Umbilical cord (tissue), 2 donors: ENCODE measurements around the gene HOXA5. TPM values are rescaled to one million over a fixed set of nuclear protein-coding genes. Genes with fewer than 3 reads are reported as not detected.

Experiments used
- DNase-seq: peaks from one replicate; pipeline ENCODE4 v3.0.0-alpha.2; 2015; ENCODE audit warnings: low spot score
- total RNA-seq: library from RNA; depleted of rRNA; stranded (reverse); fragments of >200 nt; gene quantifications from one replicate; pipeline ENCODE4 v1.2.3, GENCODE V29; 2014; ENCODE audit warnings: low replicate concordance; ENCODE audit not compliant: insufficient read depth

HOXA5 gene
- total RNA-seq, 1 donor from 2014 or later, result 2.9 TPM

GRCh38 chr7:27119412-27119911, 24.0 kb downstream of the HOXA5 start:
- DNase-seq, result no peak

DNA sequence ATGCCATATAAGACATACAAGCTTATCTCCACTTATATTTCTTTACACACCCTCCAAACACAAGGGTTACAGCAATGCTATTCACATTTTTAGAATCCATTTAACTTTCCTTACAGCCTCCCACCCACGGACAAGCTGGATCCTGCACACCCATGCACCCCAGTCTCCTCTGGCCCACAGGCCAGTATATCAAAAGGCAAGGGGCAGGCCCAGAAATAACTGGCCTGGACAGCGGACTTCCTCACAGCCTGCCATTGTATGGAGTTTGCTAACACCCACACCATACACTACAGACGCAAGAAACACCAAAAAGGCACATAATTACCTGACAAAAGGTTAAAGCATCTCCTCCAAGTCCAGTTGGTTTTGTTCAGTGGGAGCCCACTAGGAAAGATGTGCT, 24.9 kb downstream of the HOXA5 start:
- DNase-seq, result no peak

GRCh38 chr7:27117887-27118491, 25.5 kb downstream of the HOXA5 start:
- peak; percentile 64 for DNase-seq

GRCh38 chr7:27116962-27117886, 26.3 kb downstream of the HOXA5 start:
- no peak for DNase-seq

- DNase-seq, result no peak
These were observed 27.2 kb downstream of the HOXA5 start for GRCh38 chr7:27116031-27116961.

DNA sequence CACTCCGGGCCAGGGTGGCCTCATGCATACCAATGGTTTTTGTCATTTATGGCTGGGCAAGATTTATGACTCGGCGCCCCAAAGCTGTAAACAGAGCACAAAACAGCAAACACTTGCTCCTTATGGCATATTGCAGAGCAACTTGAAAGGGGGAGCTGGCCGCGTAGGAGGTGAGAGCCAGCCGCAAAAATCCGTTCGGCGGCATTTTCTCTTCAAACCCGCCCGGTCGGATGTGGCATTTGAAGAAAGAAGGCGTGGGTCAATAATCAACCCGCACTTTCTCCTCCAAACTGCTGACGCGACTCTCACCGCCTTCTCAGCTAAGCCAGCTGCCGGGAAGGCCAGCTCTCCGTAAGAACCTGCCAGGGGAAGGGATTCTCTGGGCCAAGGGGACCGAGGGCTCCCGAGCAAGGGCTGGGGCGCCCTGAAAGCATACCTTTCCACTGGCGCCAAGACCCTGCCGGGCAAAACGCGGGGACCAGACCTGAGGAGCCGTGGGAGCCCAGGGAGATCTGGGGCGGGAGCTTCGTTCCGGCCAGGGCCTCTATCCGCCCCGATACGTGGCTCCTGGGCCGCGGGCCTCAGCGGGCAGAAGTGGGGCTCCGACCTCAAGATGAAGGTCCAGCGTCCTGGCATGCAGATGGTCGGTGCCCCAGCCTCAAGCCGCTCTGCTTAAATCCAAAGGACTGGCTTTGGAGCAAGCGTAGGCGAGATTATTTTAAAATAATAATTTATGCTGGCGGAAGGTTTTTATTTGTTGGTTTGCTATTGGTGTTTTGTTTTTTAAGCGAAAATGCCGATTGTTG, 28.1 kb downstream of the HOXA5 start:
- DNase-seq, result peak; percentile 69

DNA sequence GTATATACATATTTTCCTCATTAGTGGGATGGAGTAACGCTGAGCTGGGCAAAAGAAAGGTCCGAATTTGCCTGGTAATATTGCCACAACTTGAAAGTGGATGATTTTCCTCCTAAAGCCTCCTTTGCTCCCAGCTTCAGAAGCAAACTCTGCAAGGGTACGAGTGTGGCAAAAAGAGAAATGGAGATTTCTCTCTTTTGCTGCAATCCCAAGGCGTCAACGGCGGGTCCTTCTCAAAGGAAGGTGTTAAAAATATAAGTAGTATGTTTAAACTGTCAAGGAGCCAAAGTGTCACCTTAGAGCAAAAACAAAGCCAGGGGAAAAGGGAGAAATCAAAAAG, 28.6 kb downstream of the HOXA5 start:
- DNase-seq, result no peak

DNA sequence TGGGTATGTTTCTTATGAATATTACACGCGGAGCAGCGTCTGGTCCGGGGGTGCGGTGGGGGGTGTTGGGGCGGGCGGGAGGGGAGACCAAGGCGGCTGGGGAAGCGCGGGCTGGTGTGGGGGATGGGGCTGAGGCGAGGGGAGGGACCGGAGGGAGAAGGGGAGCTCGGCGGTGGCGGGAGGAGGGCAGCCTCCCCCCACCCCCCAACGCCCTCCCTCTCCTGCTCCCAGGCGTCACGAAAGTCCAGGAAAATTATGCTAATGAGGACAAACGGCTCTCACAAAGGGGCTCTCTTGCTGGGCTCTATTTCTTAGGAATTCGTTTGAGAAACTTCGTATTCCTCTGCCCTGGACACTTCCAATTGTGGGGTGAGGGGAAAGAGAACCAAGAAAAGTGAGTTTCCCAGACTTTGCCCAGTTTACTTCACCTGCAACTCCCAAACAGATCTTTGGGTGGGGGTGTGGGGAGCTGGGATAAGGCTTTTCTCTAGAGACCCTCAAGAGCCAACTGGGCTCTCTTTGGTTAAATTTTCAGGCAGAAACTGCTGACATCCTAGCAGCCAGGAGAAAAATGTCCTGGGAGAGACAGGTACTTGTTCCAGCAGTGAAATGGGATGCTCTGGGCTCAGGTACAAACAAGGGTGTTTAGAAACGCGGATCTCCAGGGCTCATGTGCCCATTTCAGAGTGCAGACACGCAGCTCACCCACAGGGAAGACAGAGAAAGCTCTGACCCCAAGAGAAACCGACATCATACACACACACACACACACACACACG, 29.3 kb downstream of the HOXA5 start:
- DNase-seq, result no peak

GRCh38 chr7:27112955-27113949, 30.2 kb downstream of the HOXA5 start:
- DNase-seq, result peak; percentile 92

GRCh38 chr7:27112361-27112760, 31.1 kb downstream of the HOXA5 start:
- no peak for DNase-seq

GRCh38 chr7:27111751-27112277, 31.7 kb downstream of the HOXA5 start:
- DNase-seq, result peak; percentile 64

DNA sequence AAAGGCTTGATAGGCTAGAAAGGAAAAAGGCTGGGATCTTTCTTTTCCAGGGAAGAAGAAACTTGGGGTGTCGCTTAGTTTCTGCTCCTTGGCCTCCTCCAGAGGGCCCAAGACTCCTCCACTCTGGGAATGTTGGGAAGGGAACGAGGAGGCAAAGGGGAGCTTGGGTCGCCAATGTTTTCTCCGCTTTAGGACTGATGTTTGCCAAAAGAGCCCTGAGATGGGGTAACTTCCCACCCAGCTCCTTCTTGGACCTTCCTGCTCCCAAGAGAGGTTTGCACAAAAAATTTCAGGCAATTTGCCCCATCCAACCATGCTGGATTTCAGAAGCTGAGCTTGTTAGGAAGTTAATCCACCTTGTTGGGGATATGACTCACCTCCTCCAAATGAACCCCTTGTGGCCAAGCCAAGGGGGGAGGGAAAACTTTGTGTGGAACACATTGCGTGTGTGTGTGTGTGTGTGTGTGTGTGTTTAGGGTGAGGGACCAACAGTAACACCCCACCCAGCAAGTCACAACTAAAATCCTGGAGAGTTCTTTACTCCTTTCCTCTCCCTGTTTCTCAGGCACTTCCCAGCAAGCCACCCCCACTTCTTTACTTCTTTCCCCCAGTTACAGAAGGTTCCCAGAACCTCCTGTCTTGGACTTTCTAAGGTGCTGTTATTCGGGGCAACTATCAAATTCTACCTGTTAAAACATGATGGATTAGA, 32.3 kb downstream of the HOXA5 start:
- peak; percentile 53 for DNase-seq

DNA sequence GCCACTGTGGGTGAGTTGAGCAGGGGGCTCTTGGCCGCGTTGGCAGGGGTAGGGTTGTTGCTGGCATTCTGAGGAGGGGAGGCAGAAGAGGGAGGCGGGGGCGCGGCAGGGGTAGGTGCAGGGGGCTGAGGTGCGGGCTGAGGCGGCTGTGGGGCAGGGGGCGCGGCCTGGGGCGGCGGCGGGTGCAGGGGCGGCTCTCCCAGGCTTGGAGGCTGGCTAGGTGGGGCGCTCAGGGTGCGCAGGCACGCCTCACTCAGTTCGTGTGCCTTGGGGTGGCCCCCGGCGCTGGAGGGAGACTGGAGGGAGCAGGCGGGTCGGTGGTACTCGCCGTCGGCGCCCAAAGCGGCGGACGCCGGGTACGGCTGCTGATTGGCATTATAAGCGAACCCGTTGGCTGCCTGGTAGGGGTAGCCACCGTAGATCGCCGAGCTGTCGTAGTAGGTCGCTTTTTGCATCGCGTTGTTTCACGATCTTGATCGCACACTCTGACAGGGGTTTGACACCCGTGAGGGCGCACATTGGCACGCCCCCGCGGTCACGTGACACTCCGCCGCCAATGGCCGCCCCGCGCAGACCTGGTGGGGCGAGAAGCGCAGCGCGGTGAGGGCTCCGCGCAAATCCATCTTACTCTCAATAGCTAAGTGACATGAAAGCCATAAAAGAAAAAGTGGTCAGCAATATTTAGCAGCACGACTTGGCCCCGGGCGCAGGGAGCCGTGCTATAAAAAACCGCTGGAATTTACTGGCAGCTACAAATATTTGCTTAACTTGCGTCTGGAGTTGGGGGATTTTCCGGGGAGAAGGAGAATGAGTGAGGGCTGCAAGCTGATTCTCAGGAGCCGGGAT, 33.1 kb downstream of the HOXA5 start:
- DNase-seq, result peak; percentile 79

GRCh38 chr7:27109466-27110185, 33.9 kb downstream of the HOXA5 start:
- DNase-seq, result no peak

GRCh38 chr7:27108390-27109127, 34.9 kb downstream of the HOXA5 start:
- no peak for DNase-seq
